Activated CD8-positive, alpha-beta memory T cell treated with anti-CD3 and anti-CD28 coated beads for 1 hour (primary cell): ENCODE results near the gene GREB1L.
"Not testable (repeated sequence)": the region's sequence is repeated elsewhere in the genome, so short reads cannot be mapped to it uniquely, and the experiment has no call there.

Experiments used
- DNase-seq, 2 donors: peaks; one replicate each; pipeline ENCODE4 v3.0.0-alpha.2; 2020; ENCODE audit warnings: low read depth in 1 of 2; ENCODE audit errors: extremely low read depth in 1 of 2

The GREB1L gene

DNA sequence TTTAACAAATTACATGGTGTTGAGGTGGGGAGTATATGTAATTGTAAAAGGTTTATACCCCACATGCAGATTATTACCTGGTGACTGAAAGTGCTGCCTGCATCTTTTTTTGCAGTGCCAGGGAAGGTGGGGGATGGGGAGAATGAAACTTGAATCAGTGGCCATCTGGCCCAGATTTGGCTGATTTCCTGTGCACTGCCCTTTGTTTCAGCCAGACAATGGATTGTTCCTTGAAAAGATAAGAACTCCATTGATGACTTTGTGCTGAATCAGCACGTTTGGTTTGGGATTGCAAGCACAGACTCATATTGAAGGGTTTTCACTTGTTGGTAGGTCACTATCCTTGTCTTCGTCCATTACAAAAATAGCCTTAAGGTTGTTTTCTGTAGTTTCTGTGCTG lies 20.9 kb downstream of the GREB1L start:
- no peak for DNase-seq

DNA sequence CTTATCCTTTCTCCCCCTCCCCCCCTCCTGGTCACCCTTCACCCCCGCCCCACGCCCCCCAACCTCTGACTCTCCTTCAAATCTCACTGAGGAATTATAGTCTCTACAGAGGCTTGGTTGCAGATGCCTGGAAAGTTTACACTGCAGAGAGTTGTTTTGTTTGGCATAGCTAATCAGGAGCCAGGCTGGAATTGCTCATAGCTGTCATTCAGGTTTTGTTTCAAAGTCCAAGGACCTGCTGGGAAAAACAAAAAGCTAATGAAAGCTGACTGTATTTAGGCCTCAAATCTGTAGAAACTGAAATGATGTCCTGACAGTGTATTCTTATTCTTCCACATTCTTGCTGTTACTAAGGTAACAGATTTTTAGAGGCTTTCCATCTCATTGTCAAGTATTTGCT lies 22.6 kb downstream of the GREB1L start:
- DNase-seq = no peak

DNA sequence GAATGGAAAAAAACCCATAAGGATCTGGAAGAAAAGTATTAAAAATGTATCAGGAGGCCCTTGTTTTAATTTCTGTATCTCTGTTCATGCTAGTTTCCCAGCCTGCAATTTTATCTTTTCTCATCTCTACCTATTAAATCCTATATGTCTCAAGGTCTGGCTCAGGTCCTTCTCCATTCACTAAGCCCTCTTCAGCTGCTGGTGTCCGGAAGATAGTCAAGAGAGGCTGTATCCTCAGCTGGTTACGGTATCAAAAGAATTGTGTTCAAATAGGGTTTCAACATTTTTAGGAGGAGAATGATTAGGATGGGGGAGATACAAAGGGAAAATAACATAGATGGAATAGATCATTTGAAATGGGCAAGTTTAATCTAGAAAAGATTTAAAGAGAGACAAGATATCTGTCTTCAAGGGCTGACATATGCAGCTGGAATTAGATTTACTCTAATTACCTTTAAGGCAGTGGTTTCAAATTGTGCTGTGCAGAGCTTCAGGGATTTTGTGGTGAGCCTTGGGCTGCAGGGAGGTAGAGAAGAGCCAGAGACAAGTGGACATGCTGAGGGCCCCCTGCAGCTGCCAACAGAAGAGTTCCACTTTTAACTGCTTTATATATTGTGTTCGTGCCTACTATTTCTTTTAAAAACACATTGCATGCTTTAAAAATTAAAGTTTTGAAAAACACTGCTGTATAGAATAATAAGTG lies 24.1 kb downstream of the GREB1L start:
- DNase-seq = no peak

DNA sequence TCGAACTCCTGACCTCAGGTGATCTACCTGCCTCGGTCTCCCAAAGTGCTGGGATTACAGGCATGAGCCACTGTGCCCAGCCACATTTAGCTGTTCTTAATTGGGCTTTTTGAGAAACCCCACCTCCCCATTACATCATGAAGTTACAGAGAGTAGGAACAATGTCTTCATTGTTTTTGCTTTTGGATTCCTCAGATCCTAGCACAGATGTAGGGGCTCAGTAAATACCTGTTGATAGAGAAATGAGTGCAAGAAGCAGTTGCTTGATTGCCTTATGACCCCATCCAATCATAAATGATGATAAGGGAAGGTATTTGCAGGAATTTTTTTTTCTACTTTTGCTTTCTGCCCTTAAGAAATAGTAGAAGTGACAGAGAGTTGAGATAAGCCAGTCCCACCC lies 25.4 kb downstream of the GREB1L start:
- DNase-seq = no peak

DNA sequence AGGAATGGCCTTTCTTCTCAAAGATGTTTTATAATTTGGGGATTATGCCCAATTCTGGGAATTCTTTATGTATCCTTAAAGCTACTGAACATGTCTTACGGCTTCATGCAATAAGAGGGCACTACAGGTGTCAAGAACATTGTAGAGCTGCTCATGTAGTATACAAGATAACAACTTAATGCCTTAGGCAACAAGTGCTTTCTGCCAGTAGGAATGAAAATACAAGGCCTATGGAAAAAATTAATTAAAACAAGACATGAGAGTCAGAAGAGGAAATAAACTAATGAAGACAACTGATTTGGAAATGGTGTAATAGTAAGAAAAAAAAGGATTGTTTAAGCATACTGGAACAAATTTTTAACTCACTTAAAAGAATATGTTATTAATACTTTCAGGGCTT lies 27.3 kb downstream of the GREB1L start:
- no peak for DNase-seq

DNA sequence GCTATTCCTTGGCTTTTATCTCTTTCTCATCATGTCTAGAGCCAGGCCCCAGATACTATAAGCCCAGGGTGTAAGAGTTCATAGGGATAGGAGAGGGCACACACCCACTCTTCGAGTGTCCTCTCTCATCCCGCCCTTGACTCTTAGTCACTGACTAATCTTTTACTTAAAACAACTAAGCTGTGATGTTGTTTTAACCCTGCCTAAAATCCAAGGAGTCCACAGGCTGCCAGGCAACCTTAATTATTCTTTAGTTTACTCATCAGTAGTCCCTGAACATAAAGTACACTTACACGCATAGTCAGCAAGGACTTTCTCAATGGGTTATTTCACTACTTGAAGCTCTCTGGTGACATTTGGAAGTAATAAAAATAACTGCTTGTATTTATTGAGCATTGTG lies 28.4 kb downstream of the GREB1L start:
- DNase-seq = no peak

DNA sequence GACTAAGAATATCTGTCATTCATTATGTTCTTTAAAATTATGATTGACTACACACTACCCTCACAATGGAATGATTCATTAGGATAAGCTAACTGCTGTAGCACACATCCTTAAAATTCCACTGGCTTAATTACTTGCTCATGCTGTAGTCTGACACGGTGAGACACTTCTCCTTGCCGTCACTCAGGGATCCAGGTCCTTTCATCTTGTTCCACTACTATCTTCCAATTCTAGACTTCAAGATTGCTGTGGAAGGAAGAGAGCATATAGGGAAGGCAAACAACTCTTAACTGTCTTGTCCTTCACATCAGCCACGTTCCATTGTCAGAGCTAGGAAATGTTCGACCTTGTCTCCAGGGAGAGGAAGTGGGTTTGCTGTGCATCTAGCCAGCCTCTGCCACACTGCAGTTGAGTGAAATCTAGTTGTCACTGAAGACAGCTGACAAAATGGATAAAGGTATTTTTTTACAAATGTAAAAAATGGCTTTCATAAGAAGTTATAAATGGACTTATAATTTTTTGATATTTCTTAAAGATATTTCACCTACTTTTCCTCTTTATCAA lies 30.1 kb downstream of the GREB1L start:
- no peak for DNase-seq

DNA sequence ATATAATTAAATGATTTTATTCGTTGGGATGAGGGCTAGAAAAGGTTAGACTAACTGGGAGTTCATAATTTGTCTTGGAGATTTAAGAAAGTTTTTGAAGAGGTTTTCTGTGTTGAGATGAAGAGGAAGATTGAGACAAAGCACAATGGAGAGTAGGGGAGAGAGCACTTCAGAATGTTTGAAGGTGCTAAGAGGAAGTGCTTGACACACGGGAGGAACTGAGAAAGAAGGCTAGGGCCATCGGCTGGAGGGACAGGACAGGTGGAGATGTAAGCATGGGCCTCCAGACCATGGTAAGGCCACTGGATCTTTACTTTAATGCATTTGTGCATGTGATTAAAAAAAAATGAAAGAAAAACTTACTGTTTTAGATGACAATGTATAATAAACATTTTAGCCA lies 31.5 kb downstream of the GREB1L start:
- no peak for DNase-seq

DNA sequence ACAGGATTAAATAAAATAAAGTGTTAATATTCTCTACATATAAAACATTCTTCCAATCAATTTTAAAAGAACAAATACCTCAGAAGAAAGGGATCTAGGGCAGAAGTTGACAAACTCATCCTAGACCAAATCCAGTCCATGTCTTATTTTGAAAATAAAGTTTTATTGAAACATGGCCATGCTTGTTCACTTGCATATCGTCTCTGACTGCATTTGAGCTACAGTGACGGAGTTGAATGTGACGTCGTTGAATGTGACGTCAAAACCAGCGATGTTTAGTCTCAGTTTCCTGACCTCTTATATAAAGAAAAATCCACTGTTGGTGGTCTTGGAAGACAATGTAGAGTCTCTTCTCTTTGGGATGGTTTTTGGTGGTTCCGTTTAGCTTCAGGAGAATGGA lies 33.6 kb downstream of the GREB1L start:
- DNase-seq = no peak

DNA sequence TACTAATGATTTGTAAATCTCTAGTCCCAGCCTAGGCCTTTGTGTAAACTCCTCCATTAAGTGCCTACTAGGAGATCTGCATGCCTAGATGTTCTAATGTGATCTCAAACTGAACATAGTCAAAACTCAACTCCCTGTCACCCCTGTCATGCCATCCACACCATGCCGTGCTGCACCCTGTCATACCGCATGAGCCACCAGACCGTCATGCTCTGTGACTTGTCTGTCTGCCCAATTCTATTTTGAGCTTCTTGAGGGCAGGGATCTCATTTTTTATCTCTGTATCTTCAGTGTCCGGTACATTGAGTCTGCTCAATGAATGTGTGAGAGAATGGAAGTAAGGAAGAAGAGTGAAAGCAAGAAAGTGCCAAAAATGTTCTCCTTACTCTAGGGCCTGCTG lies 35.5 kb downstream of the GREB1L start:
- no peak for DNase-seq

DNA sequence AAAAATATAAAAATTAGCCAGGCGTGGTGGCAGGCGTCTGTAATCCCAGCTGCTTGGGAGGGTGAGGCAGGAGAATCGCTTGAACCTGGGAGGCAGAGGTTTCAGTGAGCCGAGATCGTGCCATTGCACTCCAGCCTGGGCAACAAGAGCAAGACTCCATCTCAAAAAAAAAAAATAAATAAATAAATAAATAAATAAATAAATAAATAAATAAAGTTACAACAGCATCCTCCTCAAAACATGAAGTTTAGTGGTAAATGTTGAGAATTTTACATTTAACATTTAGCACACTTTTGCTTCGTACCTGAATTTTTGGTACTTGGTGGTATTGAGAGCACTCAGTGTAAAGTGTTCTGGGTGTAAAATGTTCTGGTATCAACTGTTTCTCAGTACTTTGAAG lies 36.2 kb downstream of the GREB1L start:
- not testable (repeated sequence) for DNase-seq

DNA sequence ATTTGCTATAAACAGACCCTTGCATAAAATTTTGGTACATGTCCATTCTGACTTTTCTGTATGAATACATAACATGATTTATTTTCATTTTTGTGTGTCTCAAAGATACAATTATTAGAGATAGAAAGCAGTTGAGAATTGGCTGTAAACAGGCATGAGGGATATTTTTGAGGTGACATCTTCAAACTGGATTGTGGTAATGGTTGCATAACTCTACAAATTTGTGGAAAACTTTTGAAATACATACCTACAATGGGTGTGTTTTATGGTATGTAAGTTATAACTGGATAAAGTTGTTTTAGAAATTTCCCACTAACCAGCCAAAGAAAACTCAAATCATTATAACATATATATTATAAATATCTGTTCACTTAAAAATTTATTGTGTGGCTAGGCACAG lies 39.6 kb downstream of the GREB1L start:
- no peak for DNase-seq

DNA sequence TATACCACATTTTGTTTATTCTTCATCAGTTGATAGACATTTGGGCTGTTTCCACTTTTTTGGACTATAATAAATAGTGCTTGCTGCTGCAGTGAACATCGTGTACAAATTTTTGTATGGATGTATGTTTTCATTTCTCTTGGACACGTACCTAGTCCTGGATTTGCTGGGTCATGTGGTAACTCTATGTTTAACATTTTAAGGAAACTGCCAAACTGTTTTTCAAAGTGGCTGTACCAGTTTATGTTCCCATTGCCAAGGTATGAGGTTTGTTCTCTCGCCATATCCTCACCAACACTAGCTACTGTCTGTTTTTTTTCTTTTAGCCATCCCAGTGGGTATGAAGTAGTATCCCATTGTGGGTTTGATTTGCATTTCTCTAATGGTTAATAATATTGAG lies 42.5 kb downstream of the GREB1L start:
- DNase-seq = no peak

DNA sequence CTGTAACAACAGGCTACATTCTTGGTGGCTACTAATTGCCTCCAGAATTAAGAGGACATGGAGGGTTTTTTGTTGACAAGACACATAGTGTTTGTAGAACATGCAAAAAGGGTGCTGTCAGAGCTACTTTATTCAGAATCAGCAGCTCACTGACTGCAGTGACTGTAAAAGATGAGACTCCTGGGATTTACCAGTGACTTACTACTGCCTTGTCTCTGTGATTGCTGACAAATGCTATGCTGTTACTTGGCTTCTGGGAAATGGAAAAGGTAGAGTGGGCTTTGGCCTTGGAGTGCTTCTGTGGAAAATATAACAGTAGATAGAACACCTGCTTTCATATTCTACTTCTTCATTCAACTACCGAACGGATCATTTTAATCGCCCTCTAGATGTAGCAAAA lies 47.8 kb downstream of the GREB1L start:
- no peak for DNase-seq

DNA sequence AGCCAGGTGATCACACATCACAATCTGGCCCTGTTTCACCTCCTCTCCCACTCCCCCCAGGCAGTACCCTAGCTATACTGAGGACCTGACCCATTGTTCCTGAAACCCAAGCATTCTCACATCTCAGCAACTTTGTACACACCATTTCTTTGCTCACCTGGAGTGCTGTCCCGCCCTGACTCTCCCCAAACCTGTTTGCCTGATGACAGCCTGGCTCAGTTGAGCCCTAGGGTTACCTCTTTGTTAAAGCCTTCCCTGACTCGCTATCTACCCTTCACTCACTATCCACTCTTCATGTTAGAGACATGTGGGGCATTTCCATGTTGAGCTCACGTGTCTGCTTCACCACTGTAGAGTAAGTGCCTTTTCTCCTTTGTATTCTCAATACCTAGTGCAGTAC lies 49.1 kb downstream of the GREB1L start:
- no peak for DNase-seq

DNA sequence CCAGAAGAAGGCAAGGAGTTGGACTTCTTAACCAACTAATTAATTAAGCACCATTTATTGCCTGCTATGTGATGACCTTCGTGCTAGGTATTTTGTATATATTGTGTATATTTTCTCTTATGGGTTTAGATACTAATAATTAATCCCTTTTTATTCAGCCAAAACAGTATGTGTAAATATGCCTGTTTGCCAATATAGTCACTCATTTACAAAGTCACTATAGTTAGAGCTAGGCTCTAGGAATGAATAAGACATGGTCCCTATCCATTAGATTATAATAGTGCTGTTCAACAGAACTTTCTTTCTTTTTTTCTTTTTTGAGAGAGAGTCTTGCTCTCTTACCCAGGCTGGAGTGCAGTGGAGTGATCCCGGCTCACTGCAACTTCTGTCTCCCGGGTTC lies 51.4 kb downstream of the GREB1L start:
- no peak for DNase-seq

DNA sequence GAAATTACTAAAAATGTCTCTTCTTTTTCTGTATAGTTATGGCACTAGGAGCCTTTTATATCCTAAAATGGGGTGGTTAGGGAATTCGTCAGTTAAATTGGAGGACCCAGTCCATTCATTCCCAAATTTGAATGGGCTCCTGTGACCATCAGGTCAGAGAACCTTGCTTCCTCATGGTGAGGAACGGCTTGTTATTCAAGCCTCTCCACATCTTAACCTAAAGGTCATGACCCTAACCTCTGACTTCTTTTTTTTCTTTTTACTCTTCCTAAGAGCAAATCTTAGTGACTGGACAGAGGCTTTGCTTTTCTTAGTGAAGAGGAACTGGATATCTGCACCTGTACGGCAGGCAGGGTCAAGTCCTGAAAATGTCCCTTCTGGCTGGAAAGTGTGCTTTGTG lies 53.1 kb downstream of the GREB1L start:
- no peak for DNase-seq

DNA sequence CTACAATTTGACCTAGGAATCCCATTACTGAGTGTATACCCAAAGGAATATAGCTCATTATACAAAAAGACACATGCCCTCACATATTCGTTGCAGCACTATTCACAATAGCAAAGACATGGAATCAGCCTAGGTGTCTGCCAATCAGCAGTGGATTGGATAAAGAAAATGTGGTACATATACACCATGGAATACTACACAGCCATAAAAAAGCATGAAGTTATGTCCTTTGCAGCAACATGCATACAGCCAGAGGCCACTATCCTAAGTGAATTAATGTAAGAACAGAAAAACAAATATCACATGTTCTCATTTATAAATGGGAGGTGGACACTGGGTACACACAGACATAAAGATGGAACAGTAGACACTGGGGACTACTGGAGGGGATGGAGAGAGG lies 54.0 kb downstream of the GREB1L start:
- no peak for DNase-seq

DNA sequence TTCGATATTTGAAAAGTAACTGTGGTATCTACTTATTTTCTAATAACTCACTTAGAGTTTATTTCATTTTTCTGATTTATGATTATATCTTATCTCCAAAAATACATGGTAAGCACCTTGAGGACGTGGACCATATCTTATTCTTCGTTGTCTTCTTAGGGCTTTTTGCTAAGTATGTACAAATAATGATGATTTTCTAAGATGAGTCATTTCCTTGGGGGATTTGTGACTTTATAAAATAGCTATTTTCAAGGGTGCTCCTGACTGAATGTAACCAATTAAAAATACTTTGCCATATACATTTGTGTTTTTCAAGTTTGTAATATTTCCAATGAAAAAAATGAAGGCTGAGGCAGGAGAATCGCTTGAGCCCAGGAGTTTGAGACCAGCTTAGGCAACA lies 56.3 kb downstream of the GREB1L start:
- DNase-seq = no peak

DNA sequence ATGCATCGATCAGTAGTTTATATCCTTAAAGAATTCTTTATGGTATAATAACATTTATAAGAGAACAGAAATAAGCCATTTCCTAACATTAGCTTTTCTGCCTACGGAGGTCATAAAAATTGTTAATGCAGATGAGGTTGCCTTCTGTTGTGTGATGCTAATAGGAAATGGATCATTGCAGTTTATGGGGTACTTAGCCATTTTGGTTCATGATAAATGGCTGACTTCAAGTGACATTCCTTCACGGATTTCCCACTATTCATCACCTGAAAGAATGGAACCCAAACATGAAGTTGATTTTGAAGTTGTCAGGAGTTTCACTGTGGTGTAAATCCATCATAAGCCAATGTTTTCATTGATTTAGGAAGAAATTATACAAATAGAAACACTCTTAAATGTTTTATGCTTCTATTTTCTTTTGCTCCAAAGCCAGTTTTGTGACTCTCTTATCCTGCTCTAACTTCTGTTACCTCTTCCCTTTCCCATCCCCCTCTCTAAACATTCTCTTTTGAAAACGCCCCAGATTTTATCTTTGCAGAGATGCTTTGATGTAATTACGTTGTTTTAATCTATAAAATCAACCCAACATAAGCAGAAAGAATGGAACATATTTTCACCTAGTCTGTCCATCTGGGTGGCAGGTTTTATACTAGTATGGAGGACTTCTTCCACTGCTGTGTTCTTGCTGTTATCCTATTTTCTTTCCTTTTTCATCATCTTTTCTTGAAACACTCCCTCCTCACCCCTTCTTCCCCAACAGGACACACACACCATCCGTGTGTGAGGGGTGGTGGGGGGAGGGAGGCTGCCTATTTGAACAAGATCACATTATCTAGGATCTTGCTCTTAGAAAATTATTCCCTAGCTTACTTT lies 58.2 kb downstream of the GREB1L start:
- no peak for DNase-seq

DNA sequence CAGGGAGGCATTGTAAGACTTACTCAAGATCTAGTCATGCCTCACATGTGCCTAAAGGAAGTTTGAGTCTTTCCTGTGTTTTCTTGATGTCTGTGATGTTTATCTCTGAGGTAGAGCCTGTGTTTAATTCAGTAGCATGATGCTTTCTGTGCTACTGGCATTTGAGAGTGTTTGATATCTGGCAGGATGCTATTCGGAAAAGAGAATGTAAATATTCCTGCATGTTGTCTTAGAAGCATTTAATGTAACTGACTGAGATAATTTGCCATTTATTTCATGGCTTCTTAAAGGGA lies 58.8 kb downstream of the GREB1L start:
- DNase-seq = no peak

DNA sequence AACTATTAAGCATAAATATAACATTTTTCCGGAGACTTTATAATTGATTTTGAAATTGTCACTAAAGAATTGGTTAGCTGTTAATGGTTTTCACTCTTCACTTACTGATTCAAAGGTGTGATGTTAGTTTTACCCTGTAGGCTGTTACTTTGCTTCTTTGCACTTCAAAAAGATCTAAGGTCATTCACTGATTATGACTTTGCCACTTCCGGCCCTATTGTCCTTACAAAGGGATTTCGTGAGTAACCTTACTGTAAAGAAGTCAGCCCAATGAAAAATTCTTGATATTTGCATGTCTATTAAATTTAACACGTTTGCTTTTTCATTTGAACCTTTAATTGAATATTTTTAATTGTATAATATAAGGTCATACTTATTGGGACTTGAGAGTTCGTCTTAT lies 61.4 kb downstream of the GREB1L start:
- no peak for DNase-seq
